Uterus (tissue), 4 donors: Measurements from ENCODE around the gene PBX1. TPM values are rescaled to one million over a fixed set of nuclear protein-coding genes. Genes with fewer than 3 reads are reported as not detected.

ENCODE experiments used
- DNase-seq, 2 donors: peaks; one replicate each; pipeline ENCODE4 v3.0.0-alpha.2; 2019 to 2020
- H3K27ac ChIP-seq, 2 donors: fragments of 200-600 bp; sonication (generic); 1 replicate in 1 of 2; 2 replicates in 1 of 2; pipeline ENCODE4 v1.5.1; 2016 to 2018
- H3K27me3 ChIP-seq, 2 donors: fragments of 200-600 bp; sonication (generic); one replicate each; pipeline ENCODE4 v1.5.1; 2018 to 2019; ENCODE audit warnings: control low read depth in 1 of 2
- H3K36me3 ChIP-seq, 2 donors: fragments of 200-600 bp; sonication (generic); one replicate each; pipeline ENCODE4 v1.5.1; 2019; ENCODE audit warnings: control low read depth in 1 of 2
- H3K4me1 ChIP-seq, 2 donors: fragments of 200-600 bp; sonication (generic); one replicate each; pipeline ENCODE4 v1.5.1; 2018 to 2019; ENCODE audit warnings: control low read depth in 1 of 2
- H3K4me3 ChIP-seq, 2 donors: fragments of 200-600 bp; sonication (generic); 1 replicate in 1 of 2; 2 replicates in 1 of 2; pipeline ENCODE4 v1.5.1; 2018 to 2019; ENCODE audit warnings: mild to moderate bottlenecking in 1 of 2
- H3K9me3 ChIP-seq, 2 donors: fragments of 200-600 bp; sonication (generic); one replicate each; pipeline ENCODE4 v1.5.1; 2019; ENCODE audit warnings: control low read depth in 1 of 2
- CTCF ChIP-seq, 4 experiments: fragments of 200-600 bp in 2 of 4; fragments of 450-650 bp in 2 of 4; sonication (generic) in 2 of 4; IDR thresholded peaks; one replicate each; pipeline ENCODE4 v1.5.1; 2016 to 2019; ENCODE audit warnings: antibody characterized with exemption in 4 of 4, mild to moderate bottlenecking in 2 of 4, moderate library complexity in 1 of 4
- POLR2A ChIP-seq, 2 donors: fragments of 450-650 bp; IDR thresholded peaks; one replicate each; pipeline ENCODE4 v1.6.1; 2016; ENCODE audit warnings: antibody characterized with exemption in 2 of 2, mild to moderate bottlenecking in 1 of 2, moderate library complexity in 1 of 2
- intact Hi-C: fragments of 100-400 bp; cut with DNase I; formaldehyde crosslinking; loops from one replicate; pipeline ENCODE4 v1.15.1; 2023; ENCODE audit warnings: low total_unique reads
- total RNA-seq, 4 donors: library from RNA; depleted of rRNA in 3 of 4; stranded (reverse); fragments of >200 nt in 3 of 4; gene quantifications; one replicate each; pipeline versions ENCODE4 v1.1.0 to v1.2.4, GENCODE V29; 2014 to 2023
- donor health status: DM: yes; HTN: yes; CAD: no.

The PBX1 gene
- total RNA-seq, 4 donors from 2014 or later: 122 to 831 (median 207) TPM

GRCh38 chr1:164779376-164779775, 220.4 kb downstream of the PBX1 start:
- Histone ChIP-seq H3K4me1 (peaks cover 23 to 45% of the 10 kb centered on the region in 2 donors), H3K4me3 (no peak overlapping the region), H3K36me3 (no peaks in the 10 kb centered on the region), H3K27me3 (no peaks in the 10 kb centered on the region), H3K27ac (peak overlapping the region; percentile 92 to 94), H3K9me3 (no peaks in the 10 kb centered on the region)
- intact Hi-C loops: no loop called here
- no peak for TF ChIP-seq POLR2A (IDR thresholded peaks at IDR 0.05)
- TF ChIP-seq CTCF (IDR thresholded peaks at IDR 0.05): no peak
- DNase-seq: no peak

DNA sequence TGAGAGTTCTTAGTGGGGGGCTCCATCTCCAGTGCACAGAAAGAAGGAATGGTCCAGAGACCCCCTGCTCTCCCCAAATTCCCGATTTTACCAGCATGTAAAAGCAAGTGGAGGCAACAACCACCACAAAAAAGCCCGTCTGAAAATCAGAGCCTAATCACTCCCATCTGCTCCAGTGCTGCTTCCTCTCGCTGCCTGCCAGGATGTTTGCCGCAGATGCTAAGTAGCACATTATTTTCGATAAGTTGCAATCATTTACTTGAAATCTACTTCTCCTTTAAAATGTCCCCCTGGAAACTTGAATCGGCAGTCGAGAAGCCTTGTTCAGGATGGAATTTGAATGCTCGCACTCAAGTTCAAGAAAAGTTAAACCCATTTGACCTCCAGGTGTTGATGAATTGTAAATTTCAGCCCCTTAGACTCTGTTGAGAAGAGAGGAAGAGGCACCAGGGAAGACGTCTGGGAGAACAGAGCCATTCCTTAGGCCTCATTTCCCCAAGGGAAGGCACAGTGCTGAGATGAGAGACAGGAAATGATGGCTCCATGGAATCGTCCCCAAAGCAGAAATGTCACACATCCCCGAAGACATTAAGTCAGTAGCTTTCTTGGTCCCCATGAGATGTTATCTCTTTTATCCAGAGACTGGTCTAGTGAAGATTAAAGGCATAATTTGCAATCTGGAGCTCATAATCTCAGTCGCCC, 221.3 kb downstream of the PBX1 start:
- H3K9me3 ChIP-seq: no peaks in the 10 kb centered on the region
- no peaks in the 10 kb centered on the region for H3K36me3 ChIP-seq
- intact Hi-C loops: loop anchor here (10.0 kb wide), 3 partner anchors 85 to 195 kb away; no protein-coding TSS in a partner anchor
- H3K4me3 ChIP-seq: no peak overlapping the region
- TF ChIP-seq CTCF (IDR thresholded peaks at IDR 0.05) (no peak), POLR2A (IDR thresholded peaks at IDR 0.05) (no peak)
- DNase-seq: no peak
- H3K27ac ChIP-seq: peak overlapping the region; percentile 92 to 94
- peaks cover 18 to 38% of the 10 kb centered on the region in 2 donors for H3K4me1 ChIP-seq
- no peaks in the 10 kb centered on the region for H3K27me3 ChIP-seq

DNA sequence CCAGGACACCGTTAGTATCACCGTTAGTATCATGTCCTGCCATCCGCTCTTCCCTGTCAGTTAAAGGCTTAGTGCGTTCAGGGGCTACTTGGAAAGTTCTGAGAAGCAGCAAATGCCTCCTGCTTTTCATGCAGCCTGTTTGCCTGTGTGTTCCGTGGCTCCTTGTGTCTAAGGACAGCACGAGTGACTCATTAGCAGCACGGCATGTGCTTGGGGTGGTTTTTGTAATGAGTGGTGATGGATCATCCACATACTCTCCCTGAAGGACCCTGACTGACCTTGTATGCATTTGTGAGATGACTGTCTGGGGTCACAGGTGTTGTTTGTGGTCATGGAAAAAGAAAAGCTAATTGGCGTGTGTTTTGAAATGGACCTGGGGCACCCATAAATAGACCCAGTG, 221.9 kb downstream of the PBX1 start:
- Histone ChIP-seq H3K27me3 (no peaks in the 10 kb centered on the region), H3K9me3 (no peaks in the 10 kb centered on the region), H3K27ac (peak overlapping the region; percentile 92 to 94), H3K4me1 (peaks cover 24 to 37% of the 10 kb centered on the region in 2 donors), H3K4me3 (no peak overlapping the region), H3K36me3 (no peaks in the 10 kb centered on the region)
- TF ChIP-seq CTCF (IDR thresholded peaks at IDR 0.05): no peak
- TF ChIP-seq POLR2A (IDR thresholded peaks at IDR 0.05): no peak
- intact Hi-C loops: loop anchor here (10.0 kb wide), 3 partner anchors 86 to 196 kb away; no protein-coding TSS in a partner anchor
- DNase-seq: peak in 1 of 2 donors; percentile 69

DNA sequence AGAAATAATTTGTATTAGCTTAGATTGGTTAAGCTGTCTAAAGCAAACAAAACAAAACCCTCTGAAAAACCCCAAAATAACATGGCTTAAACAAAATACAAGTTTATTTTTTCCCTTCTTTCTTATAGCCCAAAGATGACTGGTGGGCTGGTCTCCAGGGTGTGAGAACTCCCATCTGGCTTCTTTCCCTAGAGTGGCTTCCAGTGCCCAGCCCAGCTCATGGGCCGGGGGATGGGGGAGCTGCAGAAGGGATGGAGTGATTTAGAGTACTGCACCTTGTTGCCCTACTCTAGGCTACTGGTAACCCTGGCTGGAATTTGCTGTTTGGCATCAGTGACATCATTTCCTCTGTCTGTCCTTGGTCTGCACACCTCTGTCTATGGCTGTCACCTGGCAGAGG, 223.0 kb downstream of the PBX1 start:
- Histone ChIP-seq H3K36me3 (no peaks in the 10 kb centered on the region), H3K4me1 (peaks cover 28 to 38% of the 10 kb centered on the region in 2 donors), H3K27me3 (no peaks in the 10 kb centered on the region), H3K4me3 (no peak overlapping the region), H3K27ac (peak overlapping the region; percentile 92 to 94), H3K9me3 (no peaks in the 10 kb centered on the region)
- no peak for DNase-seq
- intact Hi-C loops: loop anchor here (10.0 kb wide), 3 partner anchors 87 to 197 kb away; no protein-coding TSS in a partner anchor
- TF ChIP-seq POLR2A (IDR thresholded peaks at IDR 0.05) (no peak), CTCF (IDR thresholded peaks at IDR 0.05) (no peak)

GRCh38 chr1:164783778-164784555, 225.0 kb downstream of the PBX1 start:
- intact Hi-C loops: loop anchor here (10.0 kb wide), 3 partner anchors 89 to 199 kb away; no protein-coding TSS in a partner anchor
- no peak overlapping the region for H3K4me3 ChIP-seq
- DNase-seq: no peak
- H3K27ac ChIP-seq: peak overlapping the region; percentile 92 to 94
- peaks cover 23 to 38% of the 10 kb centered on the region in 2 donors for H3K4me1 ChIP-seq
- no peak for TF ChIP-seq POLR2A (IDR thresholded peaks at IDR 0.05)
- no peak for TF ChIP-seq CTCF (IDR thresholded peaks at IDR 0.05)
- no peaks in the 10 kb centered on the region for H3K36me3 ChIP-seq
- no peaks in the 10 kb centered on the region for H3K9me3 ChIP-seq
- H3K27me3 ChIP-seq: no peaks in the 10 kb centered on the region
